Testis (tissue), 3 donors: ENCODE results near the gene TAS2R30. TPM values are rescaled to one million over a fixed set of nuclear protein-coding genes. Genes with fewer than 3 reads are reported as not detected.
"Not testable (repeated sequence)": the region's sequence is repeated elsewhere in the genome, so short reads cannot be mapped to it uniquely, and the experiment has no call there.

Experiments
- DNase-seq: peaks from one replicate; pipeline ENCODE4 v3.0.0-alpha.2; 2019
- H3K27ac ChIP-seq, 2 donors: fragments of 200-600 bp; sonication (generic); one replicate each; pipeline ENCODE4 v1.5.1; 2019
- H3K27me3 ChIP-seq: fragments of 200-600 bp; sonication (generic); one replicate; pipeline ENCODE4 v1.5.1; 2019
- H3K36me3 ChIP-seq: fragments of 200-600 bp; sonication (generic); one replicate; pipeline ENCODE4 v1.5.1; 2017; ENCODE audit warnings: low read depth; ENCODE audit errors: missing control alignments
- H3K4me1 ChIP-seq: fragments of 200-600 bp; sonication (generic); one replicate; pipeline ENCODE4 v1.5.1; 2019
- H3K4me3 ChIP-seq, 2 donors: fragments of 200-600 bp; sonication (generic); one replicate each; pipeline ENCODE4 v1.5.1; 2017 to 2019
- H3K9me3 ChIP-seq: fragments of 200-600 bp; sonication (generic); one replicate; pipeline ENCODE4 v1.5.1; 2017
- CTCF ChIP-seq, 3 experiments: fragments of 450-650 bp in 2 of 3; fragments of 200-600 bp in 1 of 3; sonication (generic) in 1 of 3; IDR thresholded peaks; one replicate each; pipeline ENCODE4 v1.5.1; 2016 to 2019; ENCODE audit warnings: antibody characterized with exemption in 3 of 3, mild to moderate bottlenecking in 2 of 3, moderate library complexity in 1 of 3
- POLR2A ChIP-seq: fragments of 450-650 bp; IDR thresholded peaks from one replicate; pipeline ENCODE4 v1.6.1; 2017; ENCODE audit warnings: antibody characterized with exemption, mild to moderate bottlenecking, moderate library complexity
- WGBS, 2 donors: methylation state at CpG; one replicate each; pipeline ENCODE4 v1.1.5; 2018; 5-methylcytosine and 5-hydroxymethylcytosine counted together
- intact Hi-C: fragments of 100-400 bp; cut with DNase I; formaldehyde crosslinking; loops from one replicate; pipeline ENCODE4 v1.15.1; 2023; ENCODE audit warnings: low total_unique reads
- polyA plus RNA-seq: library from polyadenylated mRNA; stranded (reverse); fragments of 350-450 nt; fragmentation: Illumina TruSeq; extraction: RNeasy Lipid Tissue Mini Kit (QIAGEN cat#74804); gene quantifications from one replicate; pipeline ENCODE4 v1.2.3, GENCODE V29; 2014; ENCODE audit warnings: low read depth, low replicate concordance; ENCODE audit not compliant: insufficient read depth
- total RNA-seq, 2 donors: library from RNA; depleted of rRNA; stranded (reverse); fragments of >200 nt; gene quantifications; one replicate each; pipeline ENCODE4 v1.2.3, GENCODE V29; 2016

The TAS2R30 gene
- total and polyA plus RNA-seq, 3 donors from 2014 or later = 11.1 to 11.3 TPM; not detected in 1

GRCh38 chr12:11108862-11109261 lies 25.6 kb downstream of the TAS2R30 start:
- 86 to 100% methylated on average over 1 to 2 of the region's 2 CpGs for WGBS, 2 donors
- H3K27ac ChIP-seq = no peak overlapping the region
- H3K4me1 ChIP-seq = no peaks in the 10 kb centered on the region
- H3K9me3 ChIP-seq = no peaks in the 10 kb centered on the region
- TF ChIP-seq CTCF (IDR thresholded peaks at IDR 0.05) (no peak), POLR2A (no peak)
- no peaks in the 10 kb centered on the region for H3K27me3 ChIP-seq
- intact Hi-C loops = no loop called here
- H3K36me3 ChIP-seq = no peaks in the 10 kb centered on the region
- no peak overlapping the region for H3K4me3 ChIP-seq
- DNase-seq = no peak

- DNase-seq = no peak
- WGBS, 2 donors = 87 to 93% methylated on average over 1 of the region's 1 CpG
- Histone ChIP-seq H3K27me3 (no peaks in the 10 kb centered on the region), H3K4me1 (no peaks in the 10 kb centered on the region), H3K4me3 (no peak overlapping the region), H3K27ac (no peak overlapping the region), H3K9me3 (no peaks in the 10 kb centered on the region), H3K36me3 (no peaks in the 10 kb centered on the region)
- intact Hi-C loops = no loop called here
- TF ChIP-seq CTCF (IDR thresholded peaks at IDR 0.05) (no peak), POLR2A (no peak)
These were observed 26.7 kb downstream of the TAS2R30 start for GRCh38 chr12:11107719-11108118.

- TF ChIP-seq CTCF (IDR thresholded peaks at IDR 0.05) (no peak), POLR2A (no peak)
- intact Hi-C loops = no loop called here
These were observed 28.2 kb downstream of the TAS2R30 start for GRCh38 chr12:11106288-11106687.

GRCh38 chr12:11105546-11105945 lies 28.9 kb downstream of the TAS2R30 start:
- DNase-seq = no peak
- Histone ChIP-seq H3K27me3 (no peaks in the 10 kb centered on the region), H3K4me3 (no peak overlapping the region), H3K9me3 (no peaks in the 10 kb centered on the region), H3K36me3 (no peaks in the 10 kb centered on the region), H3K4me1 (no peaks in the 10 kb centered on the region), H3K27ac (no peak overlapping the region)
- 54 to 80% methylated on average over 2 of the region's 2 CpGs for WGBS, 2 donors
- TF ChIP-seq POLR2A (no peak), CTCF (IDR thresholded peaks at IDR 0.05) (no peak)
- intact Hi-C loops = no loop called here

More at GRCh38 chr12:11106288-11106687, 28.2 kb downstream of the TAS2R30 start:
- Histone ChIP-seq H3K4me1 (no peaks in the 10 kb centered on the region), H3K27me3 (no peaks in the 10 kb centered on the region), H3K9me3 (no peaks in the 10 kb centered on the region), H3K4me3 (no peak overlapping the region), H3K27ac (no peak overlapping the region), H3K36me3 (no peaks in the 10 kb centered on the region)
- no peak for DNase-seq
- WGBS, 2 donors = 92 to 97% methylated on average over 2 of the region's 2 CpGs

- WGBS, 2 donors = no CpG with 5 or more reads among the region's 2 CpGs
These were observed 39.5 kb downstream of the TAS2R30 start for GRCh38 chr12:11094910-11095309.

More at GRCh38 chr12:11094910-11095309, 39.5 kb downstream of the TAS2R30 start:
- H3K27me3 ChIP-seq, H3K36me3 ChIP-seq, H3K9me3 ChIP-seq, H3K4me3 ChIP-seq, intact Hi-C loops, H3K4me1 ChIP-seq, DNase-seq, H3K27ac ChIP-seq: not testable (repeated sequence)
